Measurements from ENCODE around the gene SLC25A53. TPM values are rescaled to one million over a fixed set of nuclear protein-coding genes. Genes with fewer than 3 reads are reported as not detected.

Gene SLC25A53
- total and polyA plus RNA-seq, 2 of the 4 experiments (the other 2 are of a cell fraction), result 3.7 to 5.9 TPM

GRCh38 chrX:104134583-104135261 lies 22.1 kb downstream of the SLC25A53 start:
- no peaks in the 10 kb centered on the region for H3K36me3 ChIP-seq (ENCODE audit: control insufficient read depth, insufficient read depth, low read length)
- TF ChIP-seq NFE2L2 (IDR thresholded peaks at IDR 0.05; ENCODE audit: low read depth, low read length) (no peak), CEBPB (IDR thresholded peaks at IDR 0.05; ENCODE audit: low read depth, low read length) (no peak), RCOR1 (IDR thresholded peaks at IDR 0.05; ENCODE audit: insufficient replicate concordance, low read length) (no peak), MXI1 (IDR thresholded peaks at IDR 0.05; ENCODE audit: borderline replicate concordance, low read depth, low read length) (no peak)
- TF ChIP-seq, protein P1, sequence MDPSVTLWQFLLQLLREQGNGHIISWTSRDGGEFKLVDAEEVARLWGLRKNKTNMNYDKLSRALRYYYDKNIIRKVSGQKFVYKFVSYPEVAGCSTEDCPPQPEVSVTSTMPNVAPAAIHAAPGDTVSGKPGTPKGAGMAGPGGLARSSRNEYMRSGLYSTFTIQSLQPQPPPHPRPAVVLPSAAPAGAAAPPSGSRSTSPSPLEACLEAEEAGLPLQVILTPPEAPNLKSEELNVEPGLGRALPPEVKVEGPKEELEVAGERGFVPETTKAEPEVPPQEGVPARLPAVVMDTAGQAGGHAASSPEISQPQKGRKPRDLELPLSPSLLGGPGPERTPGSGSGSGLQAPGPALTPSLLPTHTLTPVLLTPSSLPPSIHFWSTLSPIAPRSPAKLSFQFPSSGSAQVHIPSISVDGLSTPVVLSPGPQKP (IDR thresholded peaks at IDR 0.05; ENCODE audit: borderline replicate concordance, low read depth, low read length), result no peak
- TF ChIP-seq, protein P2, sequence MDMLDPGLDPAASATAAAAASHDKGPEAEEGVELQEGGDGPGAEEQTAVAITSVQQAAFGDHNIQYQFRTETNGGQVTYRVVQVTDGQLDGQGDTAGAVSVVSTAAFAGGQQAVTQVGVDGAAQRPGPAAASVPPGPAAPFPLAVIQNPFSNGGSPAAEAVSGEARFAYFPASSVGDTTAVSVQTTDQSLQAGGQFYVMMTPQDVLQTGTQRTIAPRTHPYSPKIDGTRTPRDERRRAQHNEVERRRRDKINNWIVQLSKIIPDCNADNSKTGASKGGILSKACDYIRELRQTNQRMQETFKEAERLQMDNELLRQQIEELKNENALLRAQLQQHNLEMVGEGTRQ (IDR thresholded peaks at IDR 0.05; ENCODE audit: low read depth, low read length), result no peak
- H2AK5ac ChIP-seq (ENCODE audit: low read depth, low read length), result no peak overlapping the region
- H3K23ac ChIP-seq (ENCODE audit: low read depth, low read length), result no peak overlapping the region
- peak overlapping the region in 1 of 2 experiments; percentile 23; a peak in 2 of 4 replicates for H4K8ac ChIP-seq (ENCODE audit: low read depth in 2 of 2, low read length in 2 of 2)
- no TSS peak for BruUV-seq (replicated peaks)
- no peak overlapping the region for H3K27ac ChIP-seq (ENCODE audit: insufficient read depth, low read length)
- H3K4me2 ChIP-seq (ENCODE audit: low read depth, low read length), result no peak overlapping the region
- no peak overlapping the region for H3K9ac ChIP-seq (ENCODE audit: low read depth, low read length)
- DNase-seq (no peak), ATAC-seq (ENCODE audit: low read depth) (no peak)
- dilution Hi-C loops (cut with HindIII; ENCODE audit: low sequenced_read_pairs, unreplicated experiment) (no loop called here), in situ Hi-C loops (cut with MboI; ENCODE audit: low sequenced_read_pairs) (loop anchor here (25.0 kb wide), 2 partner anchors 447 to 597 kb away; partner anchors contain the start of gene MORF4L2), intact Hi-C loops (cut with micrococcal nuclease) (loop anchor here (5.0 kb wide), 1 partner anchor 447 kb away; the partner anchor contains the start of gene MORF4L2)
- H3K9me3 ChIP-seq (ENCODE audit: control insufficient read depth, insufficient read depth, low read length), result no peaks in the 10 kb centered on the region
- POLR2A ChIA-PET (ENCODE audit: unreplicated experiment), result no interaction called here
- H3K79me1 ChIP-seq (ENCODE audit: low read depth in 1 of 2, low read length in 2 of 2), result 0 out of 4 replicates have a peak, but pooled peaks cover 0 to 11% of the 10 kb centered on the region in 2 experiments
- H3K4ac ChIP-seq (ENCODE audit: low read depth, low read length), result no peak overlapping the region
- no peak overlapping the region for H2AK9ac ChIP-seq (replicated peaks; ENCODE audit: low read depth, low read length, poor library complexity)
- no peak overlapping the region for H2BK15ac ChIP-seq (ENCODE audit: low read depth, low read length)
- H3K9me1 ChIP-seq (ENCODE audit: insufficient read depth, low read length), result 0 out of 2 replicates have a peak, but pooled peaks cover 4% of the 10 kb centered on the region
- H2AFZ ChIP-seq (replicated peaks; ENCODE audit: low read length, poor library complexity), result no peak overlapping the region
- H3K4me1 ChIP-seq (ENCODE audit: control insufficient read depth, insufficient read depth, low read length), result peaks cover 2% of the 10 kb centered on the region; the same call in 1 of the 2 replicates
- H3K14ac ChIP-seq (replicated peaks; ENCODE audit: low read depth, low read length), result no peak overlapping the region
- no peak overlapping the region for H3K4me3 ChIP-seq (ENCODE audit: insufficient read depth, low read depth, low read length)
- H4K20me1 ChIP-seq (ENCODE audit: insufficient read depth, low read length), result no peaks in the 10 kb centered on the region
- H3K27me3 ChIP-seq (ENCODE audit: control insufficient read depth, insufficient read depth, low read length), result peaks cover 2% of the 10 kb centered on the region; the same call in 1 of the 2 replicates
- H2BK20ac ChIP-seq (ENCODE audit: low read depth, low read length), result no peak overlapping the region
- H4K91ac ChIP-seq (ENCODE audit: insufficient read depth, low read depth, low read length), result no peak overlapping the region
- CTCF ChIA-PET, result no interaction called here
- H4K5ac ChIP-seq (ENCODE audit: low read depth, low read length), result no peak overlapping the region
- H2BK120ac ChIP-seq (ENCODE audit: low read depth, low read length), result no peak overlapping the region
- H3K56ac ChIP-seq (ENCODE audit: extremely low read depth, insufficient read depth, low read length), result no peak overlapping the region
- H3K18ac ChIP-seq (ENCODE audit: low read depth, low read length), result no peak overlapping the region
- H2BK5ac ChIP-seq (ENCODE audit: low read depth, low read length, poor library complexity, severe bottlenecking), result no peak overlapping the region
- 37% methylated on average over 4 of the region's 5 CpGs; no CpG with 5 or more reads in 1 of the 2 experiments for WGBS, 2 experiments (ENCODE audit: extremely low coverage in 2 of 2, insufficient read length in 1 of 2)

Measured in IMR-90 (cell line).